HG03460 (cell line): Measurements from ENCODE around the gene RPGR.

Experiments
- ATAC-seq: cut with Tn5 transposase; IDR thresholded peaks from one replicate; pipeline ENCODE4 v1.9.1; 2021; ENCODE audit not compliant: unreplicated experiment

The RPGR gene

GRCh38 chrX:38326086-38326485 lies 1.2 kb downstream of the RPGR start:
- ATAC-seq, result no peak

- no peak for ATAC-seq
These were observed 6.5 kb downstream of the RPGR start for GRCh38 chrX:38320819-38321218.

DNA sequence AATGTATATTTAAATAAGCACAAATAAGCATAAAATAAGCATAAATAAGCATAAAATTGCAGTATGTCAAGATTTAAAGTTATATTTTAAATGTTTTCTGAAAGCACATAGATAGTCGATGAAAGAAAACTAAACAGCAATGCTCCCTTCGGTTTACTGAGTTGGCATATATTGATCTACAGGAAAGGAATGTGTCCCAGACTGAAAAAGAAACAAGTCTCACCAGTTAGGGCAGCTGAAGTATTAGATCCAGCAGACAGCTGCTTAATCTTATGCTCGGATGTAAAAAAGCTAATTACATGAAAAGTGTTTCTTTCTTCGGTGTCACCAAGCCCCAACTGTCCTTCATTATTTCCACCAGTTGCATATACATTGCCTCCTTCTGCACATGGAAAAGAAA lies 8.7 kb downstream of the RPGR start:
- ATAC-seq, result no peak

- ATAC-seq, result no peak
These were observed 9.1 kb downstream of the RPGR start for GRCh38 chrX:38318196-38318595.

DNA sequence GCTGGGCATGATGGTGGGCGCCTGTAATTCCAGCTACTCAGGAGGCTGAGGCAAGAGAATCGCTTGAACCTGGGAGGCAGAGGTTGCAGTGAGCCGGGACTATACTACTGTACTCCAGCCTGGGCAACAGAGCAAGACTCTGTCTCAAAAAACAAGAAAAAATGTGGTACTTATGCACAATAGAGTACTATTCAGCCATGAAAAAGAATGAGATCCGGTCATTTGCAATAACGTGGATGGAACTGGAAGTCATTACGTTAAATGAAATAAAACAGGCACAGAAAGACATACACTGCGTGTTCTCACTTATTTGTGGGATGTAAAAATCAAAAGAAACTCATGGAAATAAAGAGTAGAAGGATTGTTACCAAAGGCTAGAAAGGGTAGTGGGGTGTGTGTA lies 12.1 kb downstream of the RPGR start:
- ATAC-seq, result no peak

DNA sequence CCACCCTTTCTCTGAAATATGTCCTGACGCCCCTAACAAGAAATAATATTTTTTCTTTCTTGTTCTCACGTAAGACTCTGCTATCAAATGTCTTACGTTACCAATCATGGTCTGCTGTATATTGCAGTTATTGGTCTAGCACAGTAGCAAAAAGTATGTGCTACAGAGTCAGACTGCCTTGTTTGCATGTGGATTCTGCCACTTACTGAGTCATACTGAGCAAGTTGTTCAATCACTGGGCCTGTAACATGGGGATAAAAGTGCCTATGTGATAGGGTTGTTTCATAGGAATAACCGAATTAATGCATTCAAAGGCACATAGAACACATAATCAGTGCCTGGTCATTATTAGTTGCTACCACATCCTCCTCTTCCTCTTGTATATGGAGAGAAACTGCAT lies 14.1 kb downstream of the RPGR start:
- no peak for ATAC-seq

DNA sequence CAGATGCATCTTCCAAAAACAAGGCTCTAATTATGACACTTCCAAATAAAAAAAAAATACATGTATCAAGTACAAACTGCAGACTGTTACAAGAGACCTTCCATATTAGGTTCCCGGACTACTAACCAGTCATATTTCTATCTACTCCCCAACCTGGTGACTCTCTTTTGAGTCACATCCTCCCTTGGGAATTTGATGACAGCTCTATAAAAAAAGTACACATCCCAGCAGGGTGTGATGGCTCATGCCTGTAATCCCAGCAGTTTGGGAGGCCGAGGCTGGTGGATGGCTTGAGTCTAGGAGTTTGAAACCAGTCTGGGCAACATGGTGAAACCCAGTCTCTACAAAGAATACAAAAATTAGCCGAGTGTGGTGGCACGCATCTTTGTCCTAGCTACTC lies 14.9 kb downstream of the RPGR start:
- no peak for ATAC-seq

DNA sequence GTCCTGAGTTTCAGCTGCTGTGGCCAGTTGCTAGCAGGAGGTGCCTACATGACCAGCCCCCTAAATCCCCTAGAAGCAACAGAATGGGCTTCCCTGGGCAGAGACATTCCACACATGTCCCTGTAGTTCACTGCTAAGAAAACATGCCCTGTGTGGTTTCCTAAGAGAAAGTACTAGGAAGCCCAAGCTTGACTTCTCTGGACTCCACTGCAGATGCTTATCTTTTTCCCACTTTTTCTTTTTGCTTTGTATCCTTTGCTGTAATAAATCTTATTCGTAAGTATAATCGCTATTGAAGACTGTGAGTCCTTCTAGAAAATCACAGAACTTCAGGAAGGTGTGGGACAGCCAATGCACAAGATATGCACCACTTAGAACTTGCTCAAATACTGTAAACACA lies 15.6 kb downstream of the RPGR start:
- no peak for ATAC-seq

GRCh38 chrX:38305971-38306370 lies 21.3 kb downstream of the RPGR start:
- ATAC-seq, result no peak

DNA sequence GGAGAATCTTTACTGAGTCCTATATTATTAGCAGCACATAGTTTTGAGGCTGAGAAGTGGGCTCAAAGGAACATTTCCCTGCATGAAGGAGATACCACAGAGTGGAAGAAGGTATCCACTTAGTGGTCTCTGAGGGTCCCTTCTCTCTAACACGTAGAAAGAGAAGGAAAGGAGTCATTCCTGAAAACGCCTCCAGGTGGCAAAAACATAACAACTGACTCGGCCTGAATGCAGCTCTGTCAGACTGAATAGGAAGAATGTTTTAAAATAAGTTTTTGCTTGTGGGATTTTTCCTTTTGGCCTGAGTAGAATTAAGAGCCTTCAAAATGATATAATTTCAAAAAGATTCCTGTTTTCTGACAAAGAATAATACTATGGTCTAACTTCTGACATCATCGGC lies 23.3 kb downstream of the RPGR start:
- no peak for ATAC-seq

DNA sequence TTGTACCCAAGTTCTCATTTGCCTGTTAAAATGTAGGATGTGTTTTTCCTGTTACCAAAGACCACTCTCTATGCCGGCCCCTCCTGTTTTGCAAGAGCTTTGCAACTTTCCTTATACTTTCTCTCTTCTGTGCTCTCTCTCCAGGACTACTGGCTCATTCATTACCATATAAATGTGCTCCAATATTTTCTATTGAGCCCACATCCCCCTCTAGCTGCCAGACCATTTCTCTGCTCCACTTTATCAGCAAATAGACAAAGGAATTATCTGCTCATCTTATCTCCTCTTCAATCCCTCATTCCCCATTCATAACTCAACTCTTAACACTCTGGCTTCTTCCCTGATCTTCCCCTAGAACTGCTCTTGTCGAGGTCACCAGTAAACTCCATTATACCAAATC lies 33.6 kb downstream of the RPGR start:
- no peak for ATAC-seq

- ATAC-seq, result no peak
These were observed 39.6 kb downstream of the RPGR start for GRCh38 chrX:38287674-38288073.

- ATAC-seq, result no peak
These were observed 41.7 kb downstream of the RPGR start for GRCh38 chrX:38285649-38286048.

- ATAC-seq, result no peak
These were observed 45.3 kb downstream of the RPGR start for GRCh38 chrX:38282049-38282448.

GRCh38 chrX:38279188-38279587 lies 48.1 kb downstream of the RPGR start:
- no peak for ATAC-seq

DNA sequence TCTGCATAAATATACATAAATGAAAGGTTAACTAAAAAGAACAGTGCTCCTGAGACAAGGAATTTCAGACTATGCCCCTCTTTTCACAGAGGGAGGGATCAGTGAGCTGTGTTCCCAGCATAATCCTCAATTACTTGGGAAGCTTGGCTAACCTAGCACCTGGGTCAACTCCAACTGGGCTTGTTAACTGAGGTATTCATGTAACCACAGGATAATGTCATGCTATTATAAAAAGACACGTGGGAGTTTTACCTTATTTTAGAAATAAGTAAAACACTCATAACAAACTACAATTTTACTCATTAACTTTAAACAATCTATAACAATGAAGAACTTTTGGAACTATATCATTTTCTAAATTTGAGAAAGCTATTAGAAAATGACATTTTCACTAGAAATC lies 48.6 kb downstream of the RPGR start:
- ATAC-seq, result no peak

DNA sequence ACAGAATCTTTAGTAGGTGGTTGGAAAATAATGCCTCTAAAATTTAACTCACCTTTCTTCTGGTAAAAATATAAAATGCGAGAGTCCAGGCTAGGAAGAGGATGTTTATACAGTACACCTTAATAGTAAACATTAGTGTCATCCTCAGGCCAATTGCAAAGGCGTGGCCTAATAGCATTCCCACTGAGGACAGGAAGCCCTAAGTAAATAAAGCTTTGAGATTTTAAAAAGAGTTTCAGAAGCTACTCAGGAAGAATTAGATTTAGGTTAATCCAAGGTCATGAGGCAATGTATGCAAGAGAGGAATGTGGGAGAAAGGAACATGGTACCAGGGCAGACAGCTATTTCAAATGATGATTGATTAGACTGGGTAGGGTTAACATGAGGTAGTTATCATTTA lies 49.5 kb downstream of the RPGR start:
- no peak for ATAC-seq

DNA sequence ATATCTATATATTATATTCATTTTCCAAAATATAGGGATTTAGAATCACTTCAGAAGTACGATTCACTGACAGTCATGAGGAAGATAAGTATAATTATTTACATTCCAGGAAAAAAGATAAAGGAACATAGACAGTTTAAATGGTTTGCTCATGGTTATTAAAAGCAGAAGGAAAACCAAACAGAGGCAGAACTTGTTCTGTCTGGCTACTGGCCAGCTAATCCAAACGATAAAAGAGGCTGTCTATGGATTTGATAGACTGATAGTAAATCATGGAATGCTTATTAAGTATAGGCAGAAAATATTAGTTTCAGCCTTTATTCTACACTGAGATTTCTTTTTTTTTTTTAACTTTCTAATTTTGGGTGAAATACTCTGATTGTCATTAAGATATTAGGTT lies 50.2 kb downstream of the RPGR start:
- no peak for ATAC-seq

GRCh38 chrX:38276089-38276488 lies 51.2 kb downstream of the RPGR start:
- ATAC-seq, result no peak

DNA sequence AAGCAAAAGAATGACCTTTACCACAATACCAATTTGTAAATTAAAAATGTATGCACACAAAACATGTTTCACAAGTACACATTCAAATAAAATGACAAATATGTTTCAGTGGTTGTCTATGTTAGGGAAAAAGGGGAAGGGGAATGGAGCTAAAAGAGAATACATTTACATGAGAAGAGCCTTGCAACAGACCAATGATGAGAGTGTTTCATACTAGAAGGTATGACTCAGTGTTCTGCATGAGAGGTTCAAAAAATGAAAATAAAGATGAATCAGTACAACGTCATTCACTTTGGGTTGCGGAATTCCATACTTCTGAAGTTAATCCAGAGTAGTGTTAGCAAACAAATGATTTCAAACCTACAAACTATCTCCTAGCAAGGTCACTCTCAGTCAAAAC lies 51.7 kb downstream of the RPGR start:
- no peak for ATAC-seq

DNA sequence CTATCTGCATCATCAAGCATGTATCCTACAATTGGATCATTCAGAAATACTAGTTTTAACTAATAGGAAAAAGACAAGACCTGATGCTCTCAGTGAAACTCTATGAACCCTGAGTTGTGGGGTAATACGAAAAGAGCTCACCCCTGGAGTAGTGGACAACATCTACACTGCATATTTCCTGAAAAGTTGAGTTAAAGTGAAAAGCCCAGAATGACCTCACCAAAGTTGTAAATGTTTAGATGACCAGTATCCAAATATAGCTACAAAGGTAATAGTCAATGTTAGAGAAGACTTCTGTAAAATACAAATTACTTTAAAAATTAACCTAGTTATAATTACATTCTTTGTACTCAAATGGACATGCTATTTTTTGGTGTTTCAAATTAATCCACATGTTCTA lies 53.9 kb downstream of the RPGR start:
- ATAC-seq, result peak; percentile 58

GRCh38 chrX:38271154-38271716 lies 56.1 kb downstream of the RPGR start:
- ATAC-seq, result no peak

GRCh38 chrX:38268011-38268410 lies 59.3 kb downstream of the RPGR start:
- no peak for ATAC-seq
